Mucosa of descending colon (tissue), 3 donors: ENCODE results near the gene SPOCD1. TPM values are rescaled to one million over a fixed set of nuclear protein-coding genes. Genes with fewer than 3 reads are reported as not detected.

Source experiments
- ATAC-seq: fragments of 200-7000 bp; cut with Tn5 transposase; one replicate; pipeline ENCODE4 v1.9.1; 2020; ENCODE audit warnings: mild to moderate bottlenecking, moderate library complexity
- DNase-seq, 3 donors: peaks; one replicate each; pipeline ENCODE4 v3.0.0-alpha.2; 2020
- H3K36me3 ChIP-seq: fragments of 200-600 bp; one replicate; pipeline ENCODE4 v1.8.0; 2021; ENCODE audit warnings: low read depth, mild to moderate bottlenecking
- H3K4me1 ChIP-seq: fragments of 200-600 bp; one replicate; pipeline ENCODE4 v1.8.0; 2021; ENCODE audit warnings: low read depth, mild to moderate bottlenecking
- H3K4me3 ChIP-seq: fragments of 200-600 bp; one replicate; pipeline ENCODE4 v1.8.0; 2021; ENCODE audit warnings: mild to moderate bottlenecking
- H3K9me3 ChIP-seq: fragments of 200-600 bp; one replicate; pipeline ENCODE4 v1.8.0; 2021; ENCODE audit warnings: mild to moderate bottlenecking
- CTCF ChIP-seq: fragments of 200-600 bp; IDR thresholded peaks from one replicate; pipeline ENCODE4 v1.8.0; 2022; ENCODE audit warnings: antibody characterized with exemption, mild to moderate bottlenecking
- intact Hi-C, 2 donors: fragments of 100-400 bp; cut with DNase I in 1 of 2; cut with micrococcal nuclease in 1 of 2; formaldehyde crosslinking; loops; one replicate each; pipeline versions ENCODE4 v1.11.0 to v1.11.1; 2022; cut with DNase I, micrococcal nuclease
- total RNA-seq, 3 donors: library from RNA; stranded (reverse); fragmentation: NEBNext Ultra II Directional in 2 of 3; extraction: Animal tissue kit (Norgen Biotek cat#: 25700) in 2 of 3; gene quantifications; one replicate each; pipeline versions ENCODE4 v1.2.1 to v1.2.4, GENCODE V29; 2021 to 2023
- donor health status: DM: no; HTN: no; CAD: no; lungs with moderate emphysema.
- donor health status: DM: no; HTN: no; CAD: no.
- donor health status: DM: no; HTN: yes; CAD: no.

SPOCD1 gene
- total RNA-seq, 3 donors from 2014 or later, result 0.99 TPM; not detected in 2

GRCh38 chr1:31859044-31859443 lies 43.2 kb upstream of the SPOCD1 start:
- ATAC-seq, result no peak
- no peak for TF ChIP-seq CTCF
- H3K4me1 ChIP-seq, result no peaks in the 10 kb centered on the region
- no peak for DNase-seq
- intact Hi-C loops, result no loop called here
- no peaks in the 10 kb centered on the region for H3K9me3 ChIP-seq
- no peak overlapping the region for H3K4me3 ChIP-seq
- no peaks in the 10 kb centered on the region for H3K36me3 ChIP-seq

- ATAC-seq (no peak), DNase-seq (no peak)
- intact Hi-C loops, result no loop called here
- Histone ChIP-seq H3K4me1 (no peaks in the 10 kb centered on the region), H3K9me3 (no peaks in the 10 kb centered on the region), H3K4me3 (no peak overlapping the region), H3K36me3 (no peaks in the 10 kb centered on the region)
- TF ChIP-seq CTCF, result no peak
Measured at GRCh38 chr1:31857863-31858262, 42.0 kb upstream of the SPOCD1 start.

- intact Hi-C loops, result no loop called here
- no peak for ATAC-seq
- Histone ChIP-seq H3K36me3 (no peaks in the 10 kb centered on the region), H3K4me1 (no peaks in the 10 kb centered on the region), H3K4me3 (no peak overlapping the region), H3K9me3 (no peaks in the 10 kb centered on the region)
- no peak for TF ChIP-seq CTCF
- no peak for DNase-seq
Measured at GRCh38 chr1:31856140-31856539, 40.3 kb upstream of the SPOCD1 start.

- DNase-seq (peak in 1 of 3 donors; percentile 34), ATAC-seq (peak; percentile 98)
- H3K4me1 ChIP-seq, result no peaks in the 10 kb centered on the region
- no peaks in the 10 kb centered on the region for H3K9me3 ChIP-seq
- no peaks in the 10 kb centered on the region for H3K36me3 ChIP-seq
- no peak overlapping the region for H3K4me3 ChIP-seq
- no peak for TF ChIP-seq CTCF
- intact Hi-C loops, result no loop called here
Measured at GRCh38 chr1:31855038-31855845, 39.4 kb upstream of the SPOCD1 start.

GRCh38 chr1:31849653-31850052 lies 33.8 kb upstream of the SPOCD1 start:
- intact Hi-C loops, result no loop called here
- TF ChIP-seq CTCF, result no peak
- Histone ChIP-seq H3K36me3 (no peaks in the 10 kb centered on the region), H3K4me1 (no peaks in the 10 kb centered on the region), H3K4me3 (no peak overlapping the region), H3K9me3 (no peaks in the 10 kb centered on the region)
- ATAC-seq, result no peak
- no peak for DNase-seq
